Transverse colon (tissue), 4 donors: Measurements from ENCODE around the gene USP14. TPM values are rescaled to one million over a fixed set of nuclear protein-coding genes. Genes with fewer than 3 reads are reported as not detected.

ENCODE experiments used
- DNase-seq: peaks from one replicate; pipeline ENCODE4 v3.0.0-alpha.2; 2019
- H3K27ac ChIP-seq, 4 donors: fragments of 200-600 bp; sonication (generic); 2 replicates each; pipeline ENCODE4 v1.5.1; 2016 to 2018; ENCODE audit warnings: inconsistent platforms in 4 of 4
- H3K27me3 ChIP-seq: fragments of 200-600 bp; sonication (generic); 2 replicates; pipeline ENCODE4 v1.5.1; 2017; ENCODE audit warnings: inconsistent platforms
- H3K36me3 ChIP-seq, 4 donors: fragments of 200-600 bp; sonication (generic); 2 replicates each; pipeline ENCODE4 v1.5.1; 2017 to 2019; ENCODE audit warnings: inconsistent platforms in 4 of 4
- H3K4me1 ChIP-seq, 4 donors: fragments of 200-600 bp; sonication (generic); 2 replicates each; pipeline ENCODE4 v1.5.1; 2017 to 2020; ENCODE audit warnings: inconsistent platforms in 4 of 4
- H3K4me3 ChIP-seq, 4 donors: fragments of 200-600 bp; sonication (generic); 1 replicate in 1 of 4; 2 replicates in 3 of 4; pipeline versions ENCODE4 v1.5.1 to v1.6.1; 2017 to 2019; ENCODE audit warnings: inconsistent platforms in 4 of 4
- H3K9me3 ChIP-seq, 2 donors: fragments of 200-600 bp; sonication (generic); 2 replicates each; pipeline ENCODE4 v1.5.1; 2017 to 2019; ENCODE audit warnings: inconsistent platforms in 2 of 2
- EP300 ChIP-seq: sonication (generic); formaldehyde crosslinking; IDR thresholded peaks from one replicate; pipeline ENCODE4 v1.6.1; 2017; ENCODE audit warnings: antibody characterized with exemption, low read depth
- POLR2A ChIP-seq: fragments of 450-650 bp; IDR thresholded peaks from one replicate; pipeline ENCODE4 v1.6.1; 2016; ENCODE audit warnings: antibody characterized with exemption, mild to moderate bottlenecking, moderate library complexity
- POLR2AphosphoS5 ChIP-seq, 3 donors: sonication (generic); formaldehyde crosslinking; IDR thresholded peaks; one replicate each; pipeline ENCODE4 v1.6.1; 2016; ENCODE audit warnings: antibody characterized with exemption in 3 of 3
- WGBS, 2 donors: methylation state at CpG; one replicate each; pipeline ENCODE4 v1.1.5; 2018; ENCODE audit warnings: low coverage in 1 of 2; 5-methylcytosine and 5-hydroxymethylcytosine counted together
- in situ Hi-C, 4 donors: fragments of 200-750 bp; cut with MboI; loops; one replicate each; pipeline versions ENCODE4 v1.15.0 to v1.15.1; 2017; ENCODE audit warnings: low sequenced_read_pairs in 3 of 4, low pct_ligation_motif_present in 1 of 4, low pct_unique_long_range_greater_than_20kb in 1 of 4
- intact Hi-C: fragments of 100-400 bp; cut with DNase I; formaldehyde crosslinking; loops from one replicate; pipeline ENCODE4 v1.15.1; 2023; ENCODE audit warnings: low total_unique reads
- total RNA-seq, 4 donors: library from RNA; depleted of rRNA; stranded (reverse); fragments of >200 nt; gene quantifications; one replicate each; pipeline ENCODE4 v1.1.0, GENCODE V29; 2016
- TF ChIP-seq, protein P1 (sequence below), 5 experiments: fragments of 200-600 bp in 3 of 5; fragments of 450-650 bp in 2 of 5; sonication (generic) in 3 of 5; IDR thresholded peaks; 1 replicate in 2 of 5; 2 replicates in 3 of 5; pipeline ENCODE4 v1.5.1; 2016 to 2017; ENCODE audit warnings: antibody characterized with exemption in 5 of 5, inconsistent platforms in 3 of 5, mild to moderate bottlenecking in 2 of 5, moderate library complexity in 1 of 5

The USP14 gene
- total RNA-seq, 4 donors from 2014 or later = 14.6 to 52.7 (median 21.3) TPM

DNA sequence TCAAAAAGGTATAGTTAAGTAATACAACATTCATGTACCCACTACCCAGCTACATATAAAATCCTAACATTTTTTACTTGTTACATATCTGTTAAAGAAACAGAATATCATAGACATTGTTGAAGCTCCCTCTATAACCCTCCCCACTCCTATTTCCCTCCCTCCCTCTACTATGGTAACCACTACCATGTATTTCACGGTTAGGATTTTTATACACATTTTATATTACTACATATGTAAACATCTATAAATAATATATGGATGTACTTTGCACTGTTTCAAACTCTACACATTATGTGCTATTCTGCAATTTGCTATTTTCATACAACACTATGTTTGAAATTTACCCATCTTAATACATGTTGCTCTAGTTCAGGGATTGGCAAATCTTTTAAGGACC lies 73.2 kb downstream of the USP14 start:
- no peak for TF ChIP-seq POLR2AphosphoS5 (IDR thresholded peaks at IDR 0.05)
- TF ChIP-seq EP300 = no peak
- TF ChIP-seq, protein P1, sequence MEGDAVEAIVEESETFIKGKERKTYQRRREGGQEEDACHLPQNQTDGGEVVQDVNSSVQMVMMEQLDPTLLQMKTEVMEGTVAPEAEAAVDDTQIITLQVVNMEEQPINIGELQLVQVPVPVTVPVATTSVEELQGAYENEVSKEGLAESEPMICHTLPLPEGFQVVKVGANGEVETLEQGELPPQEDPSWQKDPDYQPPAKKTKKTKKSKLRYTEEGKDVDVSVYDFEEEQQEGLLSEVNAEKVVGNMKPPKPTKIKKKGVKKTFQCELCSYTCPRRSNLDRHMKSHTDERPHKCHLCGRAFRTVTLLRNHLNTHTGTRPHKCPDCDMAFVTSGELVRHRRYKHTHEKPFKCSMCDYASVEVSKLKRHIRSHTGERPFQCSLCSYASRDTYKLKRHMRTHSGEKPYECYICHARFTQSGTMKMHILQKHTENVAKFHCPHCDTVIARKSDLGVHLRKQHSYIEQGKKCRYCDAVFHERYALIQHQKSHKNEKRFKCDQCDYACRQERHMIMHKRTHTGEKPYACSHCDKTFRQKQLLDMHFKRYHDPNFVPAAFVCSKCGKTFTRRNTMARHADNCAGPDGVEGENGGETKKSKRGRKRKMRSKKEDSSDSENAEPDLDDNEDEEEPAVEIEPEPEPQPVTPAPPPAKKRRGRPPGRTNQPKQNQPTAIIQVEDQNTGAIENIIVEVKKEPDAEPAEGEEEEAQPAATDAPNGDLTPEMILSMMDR (IDR thresholded peaks at IDR 0.05) = no peak
- TF ChIP-seq POLR2A = no peak
- intact Hi-C loops (no loop called here), in situ Hi-C loops (no loop called here)
- Histone ChIP-seq H3K9me3 (no peaks in the 10 kb centered on the region), H3K27me3 (no peaks in the 10 kb centered on the region), H3K4me3 (no peak overlapping the region), H3K27ac (no peak overlapping the region), H3K36me3 (peaks cover 0 to 2% (median 0%) of the 10 kb centered on the region in 4 donors), H3K4me1 (peaks cover 0 to 4% (median 0%) of the 10 kb centered on the region in 4 donors)
- WGBS, 2 donors = 33 to 42% methylated on average over 1 of the region's 1 CpG
- no peak for DNase-seq

DNA sequence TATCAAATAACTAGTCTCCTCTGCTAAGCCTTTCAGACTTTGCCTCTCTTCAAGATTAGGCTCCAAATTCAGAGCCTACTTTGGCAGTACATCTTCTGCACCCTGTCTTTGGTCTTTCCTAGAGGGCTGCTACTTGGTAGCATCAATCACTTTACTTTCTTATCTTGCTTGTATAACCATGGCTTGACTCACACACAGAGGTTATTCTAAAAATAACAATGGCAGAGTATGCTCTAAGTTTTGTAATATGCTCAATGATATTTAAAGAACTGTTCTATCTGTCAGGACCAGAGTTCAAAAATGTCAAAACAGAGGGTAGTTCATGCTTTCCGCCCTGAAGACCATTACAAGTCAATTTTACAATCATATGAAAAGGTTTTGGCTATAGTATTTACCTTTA lies 81.8 kb downstream of the USP14 start:
- 97 to 100% methylated on average over 1 of the region's 1 CpG for WGBS, 2 donors
- H3K36me3 ChIP-seq = peaks cover 0 to 10% (median under 1%) of the 10 kb centered on the region in 4 donors
- no peak overlapping the region for H3K27ac ChIP-seq
- H3K9me3 ChIP-seq = no peaks in the 10 kb centered on the region
- intact Hi-C loops = no loop called here
- TF ChIP-seq EP300 (no peak), POLR2AphosphoS5 (IDR thresholded peaks at IDR 0.05) (no peak), POLR2A (no peak)
- TF ChIP-seq, protein P1 (IDR thresholded peaks at IDR 0.05) = no peak
- DNase-seq = no peak
- H3K27me3 ChIP-seq = no peaks in the 10 kb centered on the region
- in situ Hi-C loops = no loop called here
- H3K4me1 ChIP-seq = no peaks in the 10 kb centered on the region
- H3K4me3 ChIP-seq = no peak overlapping the region

DNA sequence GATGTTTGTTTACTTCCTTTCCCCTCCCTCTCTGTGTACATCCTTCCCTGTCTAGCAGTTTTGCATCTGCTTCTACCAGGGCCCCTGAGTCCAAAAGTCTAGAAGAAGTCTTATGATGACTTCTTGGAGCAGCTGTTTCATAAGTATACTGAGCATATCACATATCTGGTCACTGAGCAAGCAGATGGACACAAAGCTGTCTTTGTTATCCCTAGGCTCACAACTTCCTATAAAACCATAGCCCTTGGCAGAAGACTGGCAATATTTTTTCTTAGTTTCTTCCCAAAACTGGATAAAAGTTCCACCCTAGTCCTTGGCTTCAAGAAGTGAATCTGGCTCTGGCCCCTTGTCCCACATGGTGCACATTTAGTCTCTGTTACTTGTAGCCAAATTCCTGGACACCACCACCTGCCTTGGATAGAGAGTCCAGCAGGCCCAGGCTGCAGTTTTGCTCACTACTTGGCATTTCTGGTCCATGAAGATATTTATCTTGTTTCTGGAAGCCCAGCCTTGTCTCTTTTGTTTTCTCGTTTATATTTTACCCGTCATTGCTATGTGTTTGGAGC lies 87.0 kb downstream of the USP14 start:
- intact Hi-C loops (no loop called here), in situ Hi-C loops (no loop called here)
- Histone ChIP-seq H3K4me1 (no peaks in the 10 kb centered on the region), H3K27ac (no peak overlapping the region), H3K27me3 (no peaks in the 10 kb centered on the region), H3K4me3 (no peak overlapping the region), H3K36me3 (peaks cover 0 to 54% (median 21%) of the 10 kb centered on the region in 4 donors), H3K9me3 (no peaks in the 10 kb centered on the region)
- TF ChIP-seq POLR2A (no peak), EP300 (no peak), POLR2AphosphoS5 (IDR thresholded peaks at IDR 0.05) (no peak)
- TF ChIP-seq, protein P1 (IDR thresholded peaks at IDR 0.05) = no peak
- DNase-seq = no peak
- WGBS, 2 donors = 81 to 92% methylated on average over 2 of the region's 2 CpGs

DNA sequence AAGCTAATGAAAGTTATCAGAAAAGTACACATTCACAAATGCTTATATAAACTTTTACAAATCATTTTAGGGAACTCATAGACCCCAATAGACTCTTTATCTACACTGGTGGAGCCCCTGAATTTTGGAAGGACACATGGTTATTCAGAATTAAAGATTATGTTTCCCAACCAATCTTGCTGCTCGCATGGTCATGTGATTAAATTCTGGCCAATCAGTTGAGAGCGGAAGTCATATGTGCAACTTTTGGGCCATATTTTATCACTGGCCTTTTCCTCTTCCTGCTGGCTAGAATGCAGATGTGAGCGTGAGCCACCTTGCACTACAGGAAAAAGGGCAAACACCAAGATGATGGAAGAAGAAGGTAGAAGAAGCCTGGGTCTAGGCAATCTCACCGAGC lies 89.7 kb downstream of the USP14 start:
- Histone ChIP-seq H3K36me3 (peaks cover 0 to 80% (median 26%) of the 10 kb centered on the region in 4 donors), H3K9me3 (no peaks in the 10 kb centered on the region), H3K27me3 (no peaks in the 10 kb centered on the region), H3K4me3 (no peak overlapping the region), H3K4me1 (no peaks in the 10 kb centered on the region), H3K27ac (no peak overlapping the region)
- in situ Hi-C loops (no loop called here), intact Hi-C loops (no loop called here)
- 80 to 91% methylated on average over 3 to 4 of the region's 4 CpGs for WGBS, 2 donors
- TF ChIP-seq POLR2A = no peak
- no peak for TF ChIP-seq EP300
- TF ChIP-seq, protein P1 (IDR thresholded peaks at IDR 0.05) = no peak
- TF ChIP-seq POLR2AphosphoS5 (IDR thresholded peaks at IDR 0.05) = no peak
- DNase-seq = no peak
